ENCODE results near the gene ARHGAP24.
"Not testable (repeated sequence)": the region's sequence is repeated elsewhere in the genome, so short reads cannot be mapped to it uniquely, and the experiment has no call there.

ARHGAP24 gene

DNA sequence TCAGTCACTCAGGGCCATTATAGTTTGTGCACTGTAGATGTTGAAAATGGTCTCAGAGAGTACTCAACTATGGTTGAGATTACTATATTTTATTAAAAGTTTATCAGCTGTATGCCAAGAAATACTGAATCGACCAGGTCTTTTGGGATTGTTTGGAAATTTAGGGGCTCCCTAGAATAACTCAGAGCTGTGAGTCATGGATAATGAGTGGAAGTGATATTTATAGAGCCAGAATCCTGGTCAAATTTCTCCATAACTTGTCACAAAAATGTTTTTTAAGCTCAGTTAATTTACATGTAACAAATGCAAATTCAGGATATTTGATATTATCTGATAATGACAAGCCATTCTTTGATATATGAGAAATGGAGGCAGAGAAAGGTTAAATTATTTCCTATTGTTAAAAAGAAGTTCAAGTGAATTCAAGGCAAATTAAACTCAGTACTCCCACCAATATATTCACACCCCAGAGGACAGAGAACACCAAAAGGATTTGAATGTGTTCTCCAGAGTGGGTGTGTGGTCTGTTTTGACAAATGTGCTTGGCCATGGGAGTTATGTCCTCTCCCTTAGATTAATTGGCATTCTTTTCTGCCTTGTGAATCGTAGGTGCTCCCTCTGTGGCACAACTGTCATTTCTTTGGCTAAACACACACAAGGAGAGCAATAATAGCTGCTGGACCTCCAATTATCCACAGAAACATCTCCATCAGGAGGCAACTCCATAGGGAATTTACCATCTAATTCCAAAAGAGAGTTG lies 37.7 kb downstream of the ARHGAP24 start:
- no peak for DNase-seq
- in situ Hi-C loops (cut with HindIII; ENCODE audit: low pct_ligation_motif_present, low pct_unique_long_range_greater_than_20kb, low sequenced_read_pairs), result no loop called here

DNA sequence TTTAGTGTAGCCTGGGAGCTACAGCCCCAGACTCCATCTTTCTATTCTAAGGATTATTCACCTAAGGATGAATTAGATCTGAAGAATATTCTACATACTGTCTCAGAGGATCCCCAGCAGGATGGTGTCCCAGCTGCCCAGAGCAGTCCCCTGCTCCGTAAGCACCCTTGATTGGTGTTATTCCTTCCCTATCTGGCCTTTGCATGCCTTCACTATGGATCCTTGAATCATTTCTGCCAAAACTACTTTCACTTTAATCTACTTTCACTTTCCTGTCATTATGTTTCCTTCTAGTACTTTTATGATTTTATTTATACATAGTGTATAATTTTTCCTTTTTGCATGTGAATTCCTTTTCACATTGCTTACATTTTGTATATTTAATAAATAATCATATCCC lies 39.2 kb downstream of the ARHGAP24 start:
- in situ Hi-C loops (cut with HindIII; ENCODE audit: low pct_ligation_motif_present, low pct_unique_long_range_greater_than_20kb, low sequenced_read_pairs), result no loop called here
- peak; percentile 4 for DNase-seq

DNA sequence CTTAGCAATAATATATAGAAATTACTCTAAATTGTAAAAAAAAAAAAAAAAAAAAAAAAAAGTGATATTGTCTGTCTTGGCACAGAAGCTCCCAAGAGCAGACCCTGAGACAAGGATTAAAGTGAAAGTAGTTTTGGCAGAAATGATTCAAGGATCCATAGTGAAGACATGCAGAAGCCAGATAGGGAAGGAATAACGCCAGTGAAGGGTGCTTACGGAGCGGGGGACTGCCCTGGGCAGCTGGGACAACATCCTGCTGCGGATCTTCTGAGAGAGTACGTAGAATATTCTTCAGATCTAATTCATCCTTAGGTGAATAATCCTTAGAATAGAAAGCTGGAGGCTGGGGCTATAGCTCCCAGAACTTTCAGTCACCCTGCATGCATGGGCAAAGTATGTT lies 39.8 kb downstream of the ARHGAP24 start:
- in situ Hi-C loops (cut with HindIII; ENCODE audit: low pct_ligation_motif_present, low pct_unique_long_range_greater_than_20kb, low sequenced_read_pairs), result no loop called here
- DNase-seq, result no peak

DNA sequence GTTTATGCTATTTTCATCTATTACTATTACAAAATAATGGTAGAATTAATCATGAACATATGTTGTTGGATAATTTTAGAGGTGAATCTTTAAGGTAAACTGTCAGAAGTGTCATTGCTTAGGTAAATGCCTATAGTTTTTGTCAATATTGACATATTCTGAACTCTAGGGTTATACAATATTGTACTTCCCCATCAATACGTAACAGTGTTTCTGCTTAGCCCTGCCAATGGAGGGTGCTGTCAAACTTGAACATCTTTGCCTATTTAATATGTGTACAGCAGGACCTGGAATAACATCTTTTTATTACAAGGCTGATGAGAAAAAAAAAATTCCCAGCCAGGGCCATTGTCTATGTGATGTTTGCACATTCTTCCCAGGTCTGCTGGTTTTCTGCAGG lies 40.8 kb downstream of the ARHGAP24 start:
- no peak for DNase-seq
- in situ Hi-C loops (cut with HindIII; ENCODE audit: low pct_ligation_motif_present, low pct_unique_long_range_greater_than_20kb, low sequenced_read_pairs), result no loop called here

DNA sequence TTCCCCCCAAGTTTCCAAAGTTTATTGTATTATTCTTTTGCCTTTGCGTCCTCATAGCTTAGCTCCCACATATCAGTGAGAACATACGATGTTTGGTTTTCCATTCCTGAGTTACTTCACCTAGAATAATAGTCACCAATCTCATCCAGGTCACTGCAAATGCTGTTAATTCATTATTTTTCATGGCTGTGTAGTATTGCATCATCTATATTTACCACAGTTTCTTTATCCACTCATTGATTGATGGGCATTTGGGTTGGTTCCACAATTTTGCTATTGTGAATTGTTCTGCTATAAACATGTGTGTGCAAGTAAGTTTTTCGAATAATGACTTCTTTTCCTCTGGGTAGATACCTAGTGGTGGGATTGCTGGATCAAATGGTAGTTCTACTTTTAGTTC lies 43.6 kb downstream of the ARHGAP24 start:
- DNase-seq; in situ Hi-C loops (cut with HindIII; ENCODE audit: low pct_ligation_motif_present, low pct_unique_long_range_greater_than_20kb, low sequenced_read_pairs): not testable (repeated sequence)

DNA sequence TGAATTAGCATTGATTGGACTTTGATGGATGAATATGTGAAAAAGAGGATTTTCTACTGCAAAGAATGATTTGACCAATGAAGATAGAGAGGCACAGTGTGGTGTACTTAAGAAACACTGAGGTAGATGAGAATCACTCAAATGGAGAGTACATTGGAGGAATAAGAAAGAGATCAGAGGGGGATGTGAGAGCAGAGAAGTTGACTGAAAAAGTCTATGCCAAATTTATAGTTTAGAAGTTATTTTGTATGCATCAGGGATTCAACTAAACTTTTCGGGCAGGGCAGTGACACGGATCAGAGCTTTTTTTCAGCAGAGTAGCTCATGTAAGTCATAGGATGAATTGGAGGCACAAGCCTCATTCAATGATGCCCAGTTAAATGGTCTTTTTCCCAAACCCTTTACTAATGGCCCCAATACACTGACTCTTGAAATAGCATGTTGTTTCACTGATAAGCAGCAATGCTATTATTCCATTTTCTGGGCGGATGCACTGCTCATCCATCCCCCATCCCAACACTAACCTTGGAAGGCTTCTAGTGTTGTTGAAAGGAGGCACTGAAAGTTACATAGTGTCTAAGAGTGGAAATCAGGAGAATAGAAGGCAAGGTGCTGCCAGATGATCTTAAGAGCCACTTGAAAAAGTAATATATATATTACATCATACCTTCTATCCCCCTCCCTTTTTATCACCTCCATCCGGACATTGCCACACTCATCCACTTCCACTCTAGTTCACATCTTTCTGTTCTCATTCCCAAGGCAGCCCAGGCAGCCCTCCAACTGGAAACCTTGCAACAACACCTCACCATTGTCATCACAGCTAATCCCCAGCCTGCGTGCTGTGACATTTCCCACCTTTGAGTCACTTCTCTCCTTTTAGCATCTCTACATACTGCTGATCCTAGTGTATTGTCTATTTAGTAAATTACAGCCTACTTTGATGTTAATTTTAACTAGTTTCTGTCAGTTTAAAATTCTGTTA lies 46.1 kb downstream of the ARHGAP24 start:
- in situ Hi-C loops (cut with HindIII; ENCODE audit: low pct_ligation_motif_present, low pct_unique_long_range_greater_than_20kb, low sequenced_read_pairs), result no loop called here
- no peak for DNase-seq

DNA sequence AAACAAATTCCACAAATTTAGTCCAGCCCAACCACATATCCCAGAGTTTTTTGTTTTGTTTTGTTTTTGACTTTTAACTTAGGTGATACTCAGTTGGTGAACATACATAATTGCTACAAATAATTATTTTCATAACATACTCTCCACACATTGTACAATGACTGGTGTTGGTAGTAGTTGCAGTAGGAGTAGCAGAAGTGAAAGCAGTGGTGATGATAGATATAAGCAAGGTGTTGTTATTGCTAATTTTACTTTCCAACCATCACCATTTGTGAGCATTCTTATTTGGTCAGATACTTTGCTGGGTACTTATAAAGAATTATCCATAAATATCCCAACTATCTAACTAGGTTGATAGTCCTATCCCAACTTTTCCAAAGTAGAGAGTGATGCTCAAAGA lies 47.3 kb downstream of the ARHGAP24 start:
- in situ Hi-C loops (cut with HindIII; ENCODE audit: low pct_ligation_motif_present, low pct_unique_long_range_greater_than_20kb, low sequenced_read_pairs), result no loop called here
- DNase-seq, result no peak

DNA sequence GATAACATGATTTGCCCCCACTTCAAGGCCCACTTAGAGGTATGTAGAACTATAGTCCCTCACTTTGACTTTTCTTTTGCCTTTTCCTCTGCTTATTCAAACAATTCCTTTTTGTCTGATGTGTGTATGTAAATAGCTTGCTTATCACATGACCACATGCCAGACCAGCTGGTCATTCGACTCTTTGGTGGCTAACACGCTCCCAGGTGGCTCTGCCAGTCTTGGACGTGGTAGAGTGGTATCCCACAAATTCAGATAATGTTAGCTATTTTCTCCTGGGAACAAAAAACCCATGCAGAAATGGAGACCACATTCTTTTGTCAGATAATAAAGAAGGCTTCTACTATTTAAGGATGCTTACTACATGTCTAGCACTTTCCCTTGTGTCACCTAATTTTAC lies 47.9 kb downstream of the ARHGAP24 start:
- DNase-seq, result no peak
- in situ Hi-C loops (cut with HindIII; ENCODE audit: low pct_ligation_motif_present, low pct_unique_long_range_greater_than_20kb, low sequenced_read_pairs), result no loop called here

DNA sequence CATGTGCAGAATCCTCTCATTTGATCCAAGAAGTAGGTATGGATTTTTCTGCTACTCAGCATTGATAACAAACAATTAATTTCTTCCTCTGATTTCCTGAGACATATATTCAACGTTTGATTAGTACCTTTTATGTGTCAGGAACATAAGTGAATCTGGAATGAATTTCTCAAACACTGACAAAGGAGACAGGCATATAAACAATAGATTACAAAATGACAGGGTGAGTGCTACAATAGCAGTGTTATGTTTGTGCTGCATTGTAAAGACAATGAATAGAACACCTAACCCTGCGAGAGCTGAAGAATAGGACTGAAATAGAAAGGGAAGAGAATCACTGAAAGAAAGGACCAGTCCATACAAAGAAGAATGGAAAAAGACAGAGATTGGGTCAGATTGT lies 52.9 kb downstream of the ARHGAP24 start:
- no peak for DNase-seq
- in situ Hi-C loops (cut with HindIII; ENCODE audit: low pct_ligation_motif_present, low pct_unique_long_range_greater_than_20kb, low sequenced_read_pairs), result no loop called here

DNA sequence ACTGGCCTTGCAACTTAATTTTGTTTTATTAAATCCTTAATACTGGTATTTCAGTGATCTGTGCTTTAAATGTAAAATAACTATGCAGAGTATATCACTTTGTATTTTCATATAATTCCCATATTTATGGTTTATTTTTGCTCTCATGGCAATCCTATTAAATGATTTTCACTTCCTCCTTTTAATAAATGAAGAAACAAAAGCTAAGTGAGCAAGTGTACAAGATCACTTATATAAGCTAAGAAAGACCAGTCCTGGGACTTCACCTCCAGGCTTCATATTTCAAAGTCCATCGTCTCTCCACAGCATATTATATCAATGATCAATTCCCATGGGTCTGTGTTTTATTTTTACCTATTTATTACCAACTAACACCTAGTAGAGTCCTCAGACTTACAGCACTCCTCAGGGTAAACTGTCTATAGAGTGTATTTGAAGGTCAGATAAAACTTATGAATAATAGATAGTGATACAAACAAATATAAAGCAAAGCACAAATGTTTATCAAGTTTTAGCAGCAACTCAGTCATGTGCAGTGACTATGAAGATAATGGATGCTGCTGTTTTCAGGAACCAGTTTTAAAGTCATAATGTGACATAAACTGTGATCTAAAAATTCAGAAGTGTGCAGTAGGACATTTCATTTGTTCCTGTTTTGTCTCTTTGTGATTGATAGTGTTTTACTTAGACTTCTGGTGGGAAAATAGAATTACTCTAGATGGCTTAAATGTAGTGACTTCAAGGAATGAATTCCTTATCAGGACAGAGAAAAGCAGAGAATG lies 56.8 kb downstream of the ARHGAP24 start:
- DNase-seq, result no peak
- in situ Hi-C loops (cut with HindIII; ENCODE audit: low pct_ligation_motif_present, low pct_unique_long_range_greater_than_20kb, low sequenced_read_pairs), result no loop called here

DNA sequence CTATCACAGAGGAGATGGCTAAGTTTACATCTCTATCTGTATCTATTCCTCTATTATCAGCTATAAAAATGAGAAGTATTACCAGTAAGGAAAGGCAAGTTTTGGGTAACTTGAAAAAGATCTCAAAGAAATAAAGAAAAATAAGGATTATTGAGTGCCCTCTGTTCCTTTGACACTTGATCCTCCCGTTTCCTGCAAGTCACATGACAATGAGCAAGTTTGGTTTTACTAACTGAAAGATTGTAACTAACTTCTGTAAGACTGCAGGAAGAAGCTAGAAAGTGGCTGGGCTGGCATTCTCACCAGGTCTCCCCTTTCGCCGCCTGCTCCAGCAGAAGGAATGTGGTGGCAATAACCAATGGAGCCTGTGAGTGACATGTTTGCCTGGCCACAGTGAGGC lies 59.2 kb downstream of the ARHGAP24 start:
- no peak for DNase-seq
- in situ Hi-C loops (cut with HindIII; ENCODE audit: low pct_ligation_motif_present, low pct_unique_long_range_greater_than_20kb, low sequenced_read_pairs), result no loop called here

DNA sequence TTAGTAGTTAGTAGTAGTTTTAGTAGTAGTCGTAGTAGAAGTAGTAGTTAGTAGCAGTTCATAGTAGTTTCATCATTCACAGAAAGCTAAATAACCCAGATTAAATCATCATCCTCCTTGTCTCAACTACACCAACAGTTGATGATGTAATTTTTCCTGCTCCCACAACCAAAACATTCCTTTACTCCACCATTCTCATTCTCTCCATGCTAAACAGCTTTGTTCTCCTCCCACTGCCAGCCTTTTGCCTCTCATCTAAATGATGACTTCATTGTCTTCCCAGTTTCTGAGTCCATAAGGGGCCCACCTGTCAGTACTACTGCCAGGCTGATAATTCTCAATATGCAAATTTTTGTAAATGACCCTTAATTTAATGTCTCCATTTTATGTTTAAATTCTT lies 68.9 kb downstream of the ARHGAP24 start:
- DNase-seq, result no peak

DNA sequence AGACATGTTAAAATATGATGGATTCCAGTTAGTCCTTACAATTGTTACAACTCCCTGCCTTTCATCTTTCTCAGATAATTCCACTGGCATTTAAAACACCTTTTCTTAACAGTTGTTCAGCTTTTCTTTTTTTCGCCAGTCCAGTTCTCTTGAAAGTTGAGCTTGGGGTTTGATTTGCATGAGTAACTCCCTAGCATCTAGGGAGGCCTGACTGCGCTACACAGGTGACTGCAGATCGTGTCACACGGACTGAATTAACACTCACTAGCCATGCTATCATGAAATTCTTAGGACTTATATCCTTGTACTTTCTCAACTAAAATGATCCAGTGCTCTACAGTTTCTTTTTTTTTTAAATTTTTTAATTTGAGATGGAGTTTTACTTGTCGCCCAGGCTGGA lies 69.8 kb downstream of the ARHGAP24 start:
- no peak for DNase-seq
- in situ Hi-C loops (cut with HindIII; ENCODE audit: low pct_ligation_motif_present, low pct_unique_long_range_greater_than_20kb, low sequenced_read_pairs), result no loop called here

More for the DNA sequence above, 68.9 kb downstream of the ARHGAP24 start:
- in situ Hi-C loops (cut with HindIII; ENCODE audit: low pct_ligation_motif_present, low pct_unique_long_range_greater_than_20kb, low sequenced_read_pairs), result no loop called here

DNA sequence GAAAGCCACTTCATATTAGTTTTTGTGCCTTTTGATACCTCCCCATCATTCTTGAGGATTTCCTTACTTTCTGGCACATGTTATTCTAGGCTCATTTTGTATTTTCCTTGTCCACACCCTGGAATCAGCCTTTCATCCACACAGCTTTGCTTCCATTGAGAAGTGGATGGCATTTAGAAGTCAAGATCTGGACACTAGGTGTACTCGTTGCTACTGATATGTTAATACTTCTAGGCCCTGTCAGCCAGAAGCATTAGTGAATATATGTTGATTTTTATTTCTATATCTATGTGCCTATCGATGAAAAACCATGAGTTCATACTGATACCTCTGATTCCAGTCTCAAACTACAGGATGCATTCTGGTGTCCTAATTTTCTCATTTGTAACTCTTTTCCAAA lies 73.2 kb downstream of the ARHGAP24 start:
- no peak for DNase-seq
- in situ Hi-C loops (cut with HindIII; ENCODE audit: low pct_ligation_motif_present, low pct_unique_long_range_greater_than_20kb, low sequenced_read_pairs), result no loop called here

DNA sequence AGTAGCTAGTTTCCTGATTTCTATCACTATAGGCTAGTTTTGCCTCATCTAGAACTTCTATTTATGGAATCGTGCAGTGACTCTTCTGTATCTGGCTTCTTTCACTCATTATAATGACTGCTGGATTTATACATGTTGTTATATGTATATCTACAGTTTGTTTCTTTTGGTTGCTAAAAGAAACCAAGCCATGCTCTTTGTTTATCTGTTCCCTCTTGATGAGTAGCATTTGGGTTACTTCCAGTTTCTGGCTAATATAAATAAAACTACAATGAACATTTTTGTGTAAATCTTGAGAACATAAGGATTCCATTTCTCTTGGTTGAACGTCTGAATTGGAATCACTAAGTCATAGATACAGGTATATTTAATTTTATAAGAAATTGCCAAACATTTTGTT lies 73.9 kb downstream of the ARHGAP24 start:
- no peak for DNase-seq
- in situ Hi-C loops (cut with HindIII; ENCODE audit: low pct_ligation_motif_present, low pct_unique_long_range_greater_than_20kb, low sequenced_read_pairs), result no loop called here

DNA sequence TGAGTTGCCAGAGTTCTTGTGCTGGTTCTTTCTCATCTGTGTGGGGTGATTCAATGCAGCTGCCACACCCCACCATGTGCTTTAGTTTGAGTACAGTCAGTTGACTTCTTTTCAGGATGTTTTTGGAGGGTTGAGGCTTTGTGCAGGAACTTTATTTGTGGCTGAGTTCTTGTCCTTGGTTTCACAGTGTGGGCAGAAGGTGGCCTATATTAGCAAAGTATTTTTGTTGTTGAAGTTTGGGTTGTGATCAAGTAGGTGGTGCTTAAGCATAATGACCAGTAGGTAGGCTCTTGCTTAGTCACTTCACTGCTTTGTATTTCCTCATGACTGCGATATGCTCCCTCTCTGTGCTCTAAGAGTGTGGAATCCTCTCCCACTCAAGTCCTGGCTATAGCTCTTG lies 80.3 kb downstream of the ARHGAP24 start:
- no peak for DNase-seq
- in situ Hi-C loops (cut with HindIII; ENCODE audit: low pct_ligation_motif_present, low pct_unique_long_range_greater_than_20kb, low sequenced_read_pairs), result no loop called here

DNA sequence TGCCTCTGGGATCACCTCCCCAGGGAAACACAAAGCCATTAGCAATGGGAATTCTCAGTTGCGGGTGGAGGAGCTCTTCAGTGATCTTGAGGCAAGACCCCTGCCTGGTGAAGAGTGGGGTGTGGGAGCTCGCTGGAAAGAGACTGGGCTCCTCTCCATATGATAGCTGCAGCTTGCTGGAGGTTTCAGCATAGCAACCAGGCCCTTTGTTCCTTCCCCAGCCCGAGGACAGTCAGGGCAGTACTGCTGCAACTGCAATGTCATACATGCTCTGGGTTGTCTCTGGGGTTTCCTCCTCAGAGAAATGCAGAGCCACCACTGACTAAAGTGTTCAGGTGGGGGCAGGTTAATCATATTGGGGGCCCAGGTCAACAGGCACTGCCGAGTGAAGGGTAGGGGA lies 81.3 kb downstream of the ARHGAP24 start:
- in situ Hi-C loops (cut with HindIII; ENCODE audit: low pct_ligation_motif_present, low pct_unique_long_range_greater_than_20kb, low sequenced_read_pairs), result no loop called here
- no peak for DNase-seq

DNA sequence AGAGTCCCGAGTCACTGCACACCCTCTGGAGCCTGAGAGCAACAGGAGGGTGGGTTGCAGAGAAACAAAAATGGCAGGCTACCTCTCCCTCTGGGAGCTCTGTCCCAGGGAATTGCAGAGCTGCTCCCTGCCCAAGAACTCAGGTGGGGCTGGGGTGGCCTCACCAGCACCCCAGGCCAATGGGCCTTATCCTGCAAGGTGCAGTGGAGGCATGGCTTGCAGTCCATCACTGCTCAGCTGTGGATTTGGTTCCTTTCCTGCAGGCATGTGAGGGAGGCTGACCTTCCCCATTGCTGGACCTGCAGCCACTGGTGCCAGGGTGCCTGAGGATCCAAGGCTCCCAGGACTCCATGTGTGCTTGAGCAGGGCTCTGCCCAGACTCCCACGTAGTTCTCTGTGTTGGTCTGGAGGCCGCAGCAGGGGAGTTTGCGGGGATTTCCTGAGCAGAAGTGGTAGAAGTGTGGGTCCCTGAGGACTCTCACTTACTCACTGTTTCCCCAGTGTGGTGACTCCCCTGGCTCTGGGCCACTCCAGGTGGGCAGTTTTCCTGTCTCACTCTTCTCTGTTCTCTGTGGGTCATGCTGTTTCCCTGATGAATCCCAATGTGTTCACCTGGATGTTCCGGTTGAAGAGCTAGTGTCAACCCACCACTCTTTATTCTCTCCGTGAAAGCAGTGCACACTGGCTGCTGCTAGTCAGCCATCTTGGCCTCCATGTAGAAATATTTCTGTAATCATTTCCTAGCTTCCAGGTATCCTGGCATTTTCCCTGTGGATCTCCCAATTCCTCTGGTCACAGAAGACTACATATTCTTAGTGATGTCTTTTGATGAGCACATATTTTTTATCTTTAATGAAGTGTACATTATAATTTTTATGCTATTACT lies 82.3 kb downstream of the ARHGAP24 start:
- DNase-seq, result no peak
- in situ Hi-C loops (cut with HindIII; ENCODE audit: low pct_ligation_motif_present, low pct_unique_long_range_greater_than_20kb, low sequenced_read_pairs), result no loop called here
